WTC11 (cell line): Measurements from ENCODE around the gene RAB12. TPM values are rescaled to one million over a fixed set of nuclear protein-coding genes. Genes with fewer than 3 reads are reported as not detected.

Experiments used
- ATAC-seq: fragments of 200-7000 bp; cut with Tn5 transposase; 2 replicates; pipeline ENCODE4 v1.10.0; 2021; ENCODE audit warnings: mild to moderate bottlenecking, moderate library complexity
- CTCF ChIA-PET: fragments of 300-600 bp; sonication (Branson Sonifier 250); formaldehyde crosslinking; loops from one replicate; lab custom pipeline; 2021; ENCODE audit warnings: antibody characterized with exemption; lab: Charles Lee
- POLR2A ChIA-PET: fragments of 350-600 bp; sonication (Branson Sonifier 250); formaldehyde crosslinking; loops from one replicate; lab custom pipeline; 2021; ENCODE audit warnings: antibody characterized with exemption; lab: Charles Lee
- DNase-seq: peaks from one replicate; pipeline ENCODE4 v3.0.0; 2021; ENCODE audit warnings: low spot score
- H3K27ac Mint-ChIP-seq: 2 replicates; pipeline ENCODE4 v1.8.0; 2021; ENCODE audit warnings: mixed read lengths
- H3K27me3 Mint-ChIP-seq: 2 replicates; pipeline ENCODE4 v1.8.0; 2021; ENCODE audit warnings: low read depth, mild to moderate bottlenecking, moderate library complexity, mixed read lengths
- H3K36me3 Mint-ChIP-seq: 2 replicates; pipeline ENCODE4 v1.8.0; 2021; ENCODE audit warnings: mixed read lengths
- H3K4me1 Mint-ChIP-seq: 2 replicates; pipeline ENCODE4 v1.8.0; 2022; ENCODE audit warnings: mixed read lengths
- H3K4me3 Mint-ChIP-seq: 2 replicates; pipeline ENCODE4 v1.8.0; 2021; ENCODE audit warnings: mild to moderate bottlenecking, moderate library complexity, mixed read lengths
- H3K9me3 Mint-ChIP-seq: 2 replicates; pipeline ENCODE4 v1.8.0; 2021; ENCODE audit warnings: mixed read lengths
- ATF2 ChIP-seq: sonication (generic); formaldehyde crosslinking; IDR thresholded peaks from 2 replicates; pipeline ENCODE4 v1.8.1; 2022; ENCODE audit warnings: low read depth, missing genetic modification reagents, borderline replicate concordance
- CBFB ChIP-seq: sonication (generic); formaldehyde crosslinking; IDR thresholded peaks from 2 replicates; pipeline ENCODE4 v1.8.1; 2022; ENCODE audit warnings: mild to moderate bottlenecking, low read depth, missing genetic modification reagents
- ERG ChIP-seq: fragments of 250-450 bp; sonication (Bioruptor Pico); IDR thresholded peaks from 2 replicates; pipeline ENCODE4 v1.8.0; 2021; ENCODE audit warnings: mild to moderate bottlenecking
- FOXJ3 ChIP-seq: sonication (generic); formaldehyde crosslinking; IDR thresholded peaks from 2 replicates; pipeline ENCODE4 v1.9.0; 2021; ENCODE audit warnings: missing genetic modification reagents, mild to moderate bottlenecking, borderline replicate concordance
- FOXK1 ChIP-seq: sonication (generic); formaldehyde crosslinking; IDR thresholded peaks from 2 replicates; pipeline ENCODE4 v1.8.0; 2022; ENCODE audit warnings: mild to moderate bottlenecking, moderate library complexity, missing genetic modification reagents
- FOXP4 ChIP-seq: sonication (generic); formaldehyde crosslinking; IDR thresholded peaks from 2 replicates; pipeline ENCODE4 v1.8.0; 2022; ENCODE audit warnings: mild to moderate bottlenecking, missing genetic modification reagents
- HMGXB4 ChIP-seq: sonication (generic); formaldehyde crosslinking; IDR thresholded peaks from 2 replicates; pipeline ENCODE4 v1.8.1; 2023; ENCODE audit warnings: mild to moderate bottlenecking, moderate library complexity, missing genetic modification reagents
- NFATC4 ChIP-seq: fragments of 250-450 bp; sonication (Bioruptor Pico); IDR thresholded peaks from 2 replicates; pipeline ENCODE4 v1.9.0; 2021; ENCODE audit warnings: mild to moderate bottlenecking
- NFE2L1 ChIP-seq: sonication (generic); formaldehyde crosslinking; IDR thresholded peaks from 2 replicates; pipeline ENCODE4 v1.8.1; 2023; ENCODE audit warnings: missing genetic modification reagents
- PRRX2 ChIP-seq: fragments of 250-450 bp; sonication (Bioruptor Pico); IDR thresholded peaks from 2 replicates; pipeline ENCODE4 v1.8.0; 2021; ENCODE audit warnings: mild to moderate bottlenecking
- SMAD3 ChIP-seq: sonication (generic); formaldehyde crosslinking; IDR thresholded peaks from 2 replicates; pipeline ENCODE4 v1.8.0; 2022; ENCODE audit warnings: missing genetic modification reagents, mild to moderate bottlenecking, borderline replicate concordance
- STAT6 ChIP-seq: sonication (generic); formaldehyde crosslinking; conservative IDR thresholded peaks from 2 replicates; pipeline ENCODE4 v1.8.1; 2023; ENCODE audit warnings: mild to moderate bottlenecking, low read depth, missing genetic modification reagents, moderate library complexity
- TEAD4 ChIP-seq: sonication (generic); formaldehyde crosslinking; IDR thresholded peaks from 2 replicates; pipeline ENCODE4 v1.8.0; 2022; ENCODE audit warnings: mild to moderate bottlenecking, missing genetic modification reagents
- TP53 ChIP-seq: sonication (generic); formaldehyde crosslinking; IDR thresholded peaks from 2 replicates; pipeline ENCODE4 v1.8.1; 2023; ENCODE audit warnings: mild to moderate bottlenecking, missing genetic modification reagents
- ZBTB21 ChIP-seq: sonication (generic); formaldehyde crosslinking; IDR thresholded peaks from 2 replicates; pipeline ENCODE4 v1.8.1; 2023; ENCODE audit warnings: mild to moderate bottlenecking, missing genetic modification reagents, borderline replicate concordance
- ZNF532 ChIP-seq: fragments of 250-450 bp; sonication (Bioruptor Pico); IDR thresholded peaks from 2 replicates; pipeline ENCODE4 v1.9.0; 2021; ENCODE audit warnings: mild to moderate bottlenecking, borderline replicate concordance
- total RNA-seq: library from RNA; stranded (reverse); gene quantifications from 3 replicates; pipeline ENCODE4 v1.2.3, GENCODE V29; 2021

RAB12 gene
- total RNA-seq, 1 experiment from 2014 or later, result 69.3 TPM

GRCh38 chr18:8602040-8602439 lies 7.2 kb upstream of the RAB12 start (continued):
- TF ChIP-seq ZNF532 (no peak), FOXJ3 (CRISPR knock-in tag) (no peak), FOXP4 (CRISPR knock-in tag) (no peak), ERG (CRISPR knock-in tag) (no peak)

GRCh38 chr18:8602557-8602956 lies 6.7 kb upstream of the RAB12 start:
- Mint-ChIP-seq H3K27ac (no peak overlapping the region), H3K36me3 (no peaks in the 10 kb centered on the region), H3K27me3 (peaks cover under 1% of the 10 kb centered on the region; the same call in 1 of the 2 replicates), H3K4me3 (no peak overlapping the region), H3K9me3 (no peaks in the 10 kb centered on the region), H3K4me1 (peaks cover 14% of the 10 kb centered on the region)
- ChIA-PET CTCF (no interaction called here), POLR2A (no interaction called here)
- no peak for ATAC-seq
- TF ChIP-seq CBFB (CRISPR knock-in tag), result no peak
- no peak for DNase-seq

- ATAC-seq (no peak), DNase-seq (no peak)
- no peaks in the 10 kb centered on the region for H3K9me3 Mint-ChIP-seq
- peaks cover 13% of the 10 kb centered on the region for H3K27me3 Mint-ChIP-seq
- peak overlapping the region; percentile 31; the same call in 1 of the 2 replicates for H3K27ac Mint-ChIP-seq
- ChIA-PET POLR2A (no interaction called here), CTCF (no interaction called here)
- H3K36me3 Mint-ChIP-seq, result no peaks in the 10 kb centered on the region
- peaks cover 25% of the 10 kb centered on the region for H3K4me1 Mint-ChIP-seq
- no peak overlapping the region for H3K4me3 Mint-ChIP-seq
- TF ChIP-seq PRRX2 (no peak), SMAD3 (CRISPR knock-in tag) (no peak), TP53 (CRISPR knock-in tag) (no peak), NFE2L1 (CRISPR knock-in tag) (no peak), NFATC4 (CRISPR knock-in tag) (no peak), TEAD4 (CRISPR knock-in tag) (no peak), STAT6 (CRISPR knock-in tag) (no peak), FOXK1 (CRISPR knock-in tag) (no peak), HMGXB4 (no peak), ATF2 (CRISPR knock-in tag) (no peak), ZBTB21 (CRISPR knock-in tag) (no peak)
Measured at GRCh38 chr18:8603663-8604520, 5.3 kb upstream of the RAB12 start.
